Lung (tissue), 12 donors: ENCODE measurements around the gene ZNHIT6. TPM values are rescaled to one million over a fixed set of nuclear protein-coding genes. Genes with fewer than 3 reads are reported as not detected.
A peak's percentile ranks its signal among the peaks of the same experiment; 100 is the strongest.

ENCODE experiments used
- ATAC-seq: fragments of 200-7000 bp; cut with Tn5 transposase; one replicate; pipeline ENCODE4 v1.9.1; 2020; ENCODE audit warnings: moderate number of reproducible peaks; ENCODE audit not compliant: insufficient read depth, low FRiP score
- DNase-seq, 3 donors: peaks; one replicate each; pipeline ENCODE4 v3.0.0-alpha.2; 2013 to 2017
- H3K27ac ChIP-seq, 2 donors: one replicate each; pipeline ENCODE4 v1.5.1; 2013; ENCODE audit warnings: mild to moderate bottlenecking in 2 of 2, moderate library complexity in 2 of 2, control low read depth in 1 of 2, inconsistent platforms in 1 of 2, low read depth in 1 of 2, low read length in 1 of 2
- H3K27me3 ChIP-seq, 3 donors: one replicate each; pipeline ENCODE4 v1.5.1; 2013; ENCODE audit warnings: low read length in 2 of 3; ENCODE audit not compliant: control insufficient read depth in 3 of 3, insufficient read depth in 3 of 3
- H3K36me3 ChIP-seq, 4 donors: one replicate each; pipeline ENCODE4 v1.5.1; 2013; ENCODE audit warnings: low read length in 4 of 4, mild to moderate bottlenecking in 1 of 4, moderate library complexity in 1 of 4; ENCODE audit not compliant: control insufficient read depth in 4 of 4, insufficient read depth in 4 of 4
- H3K4me1 ChIP-seq, 5 donors: one replicate each; pipeline ENCODE4 v1.5.1; 2013; ENCODE audit warnings: low read length in 5 of 5, mild to moderate bottlenecking in 2 of 5, moderate library complexity in 1 of 5; ENCODE audit not compliant: control insufficient read depth in 5 of 5, insufficient read depth in 5 of 5
- H3K4me3 ChIP-seq: one replicate; pipeline ENCODE4 v1.5.1; 2013; ENCODE audit warnings: mild to moderate bottlenecking, control low read depth, moderate library complexity
- H3K9ac ChIP-seq, 2 donors: one replicate each; pipeline ENCODE4 v1.5.1; 2013; ENCODE audit warnings: low read length in 2 of 2, control low read depth in 1 of 2; ENCODE audit not compliant: insufficient read depth in 1 of 2
- H3K9me3 ChIP-seq, 4 donors: one replicate each; pipeline ENCODE4 v1.5.1; 2013; ENCODE audit warnings: low read length in 3 of 4, mild to moderate bottlenecking in 1 of 4, moderate library complexity in 1 of 4; ENCODE audit not compliant: control insufficient read depth in 4 of 4, insufficient read depth in 3 of 4
- WGBS, 2 donors: extraction: QIAGEN DNeasy Blood & Tissue Kit; methylation state at CpG; one replicate each; pipeline ENCODE4 v1.1.7; 2013; 5-methylcytosine and 5-hydroxymethylcytosine counted together
- polyA plus RNA-seq, 2 donors: library from polyadenylated mRNA; stranded (reverse); fragments of 200-250 nt; gene quantifications; one replicate each; pipeline ENCODE4 v1.2.1, GENCODE V29; 2013
- total RNA-seq, 2 donors: library from RNA; depleted of rRNA in 1 of 2; stranded (reverse); fragments of >200 nt in 1 of 2; gene quantifications; one replicate each; pipeline ENCODE4 v1.2.1, GENCODE V29; 2014 to 2021
- TF ChIP-seq, protein P1 (sequence below): IDR thresholded peaks from 2 replicates; pipeline ENCODE4 v1.5.1; 2012; ENCODE audit warnings: mild to moderate bottlenecking; ENCODE audit errors: control extremely low read depth, extremely low read depth
- donor health status: control.
- donor health status: control.
- donor health status: Bipolar disorder and iron deficiency.
- donor health status: healthy.
- donor health status: DM: yes; HTN: yes; CAD: no.

Gene ZNHIT6
- total and polyA plus RNA-seq, 4 donors: 8.7 to 17.7 (median 10.1) TPM

DNA sequence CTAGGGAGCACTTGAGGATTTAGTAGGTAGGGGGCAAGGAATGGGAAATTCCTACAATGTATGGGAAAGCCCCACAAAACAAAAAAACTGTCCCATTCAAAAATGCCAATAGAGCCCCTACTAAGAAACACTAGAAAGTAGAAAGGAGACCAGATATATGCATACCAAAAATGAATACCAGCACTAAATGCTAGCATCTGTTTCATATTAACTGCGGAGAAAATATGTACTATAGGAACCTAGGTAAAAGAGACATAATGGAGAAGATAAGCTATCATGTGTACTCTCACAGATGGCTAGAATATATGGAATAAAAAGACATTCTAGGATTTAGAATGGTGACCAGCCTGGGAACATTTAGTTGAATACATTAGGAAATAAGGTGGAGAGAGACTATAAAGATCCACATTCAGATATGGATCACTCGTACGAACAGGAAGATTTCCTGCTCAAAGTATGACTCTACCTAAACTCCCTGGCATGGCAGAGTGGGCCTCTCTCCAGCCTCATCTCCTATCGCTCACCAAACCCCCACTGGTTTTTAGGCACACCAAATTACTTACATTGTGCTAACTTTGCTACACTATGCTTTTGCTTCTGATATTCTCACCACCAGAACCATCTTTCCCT, 18.3 kb downstream of the ZNHIT6 start:
- H3K27ac ChIP-seq: no peak overlapping the region
- H3K9ac ChIP-seq: no peak overlapping the region
- no peak overlapping the region for H3K4me3 ChIP-seq
- 95 to 97% methylated on average over 4 of the region's 4 CpGs for WGBS, 2 donors
- H3K4me1 ChIP-seq: peaks cover 0 to 3% (median 0%) of the 10 kb centered on the region in 5 donors
- TF ChIP-seq, protein P1, sequence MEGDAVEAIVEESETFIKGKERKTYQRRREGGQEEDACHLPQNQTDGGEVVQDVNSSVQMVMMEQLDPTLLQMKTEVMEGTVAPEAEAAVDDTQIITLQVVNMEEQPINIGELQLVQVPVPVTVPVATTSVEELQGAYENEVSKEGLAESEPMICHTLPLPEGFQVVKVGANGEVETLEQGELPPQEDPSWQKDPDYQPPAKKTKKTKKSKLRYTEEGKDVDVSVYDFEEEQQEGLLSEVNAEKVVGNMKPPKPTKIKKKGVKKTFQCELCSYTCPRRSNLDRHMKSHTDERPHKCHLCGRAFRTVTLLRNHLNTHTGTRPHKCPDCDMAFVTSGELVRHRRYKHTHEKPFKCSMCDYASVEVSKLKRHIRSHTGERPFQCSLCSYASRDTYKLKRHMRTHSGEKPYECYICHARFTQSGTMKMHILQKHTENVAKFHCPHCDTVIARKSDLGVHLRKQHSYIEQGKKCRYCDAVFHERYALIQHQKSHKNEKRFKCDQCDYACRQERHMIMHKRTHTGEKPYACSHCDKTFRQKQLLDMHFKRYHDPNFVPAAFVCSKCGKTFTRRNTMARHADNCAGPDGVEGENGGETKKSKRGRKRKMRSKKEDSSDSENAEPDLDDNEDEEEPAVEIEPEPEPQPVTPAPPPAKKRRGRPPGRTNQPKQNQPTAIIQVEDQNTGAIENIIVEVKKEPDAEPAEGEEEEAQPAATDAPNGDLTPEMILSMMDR: no peak
- no peaks in the 10 kb centered on the region for H3K9me3 ChIP-seq
- ATAC-seq (no peak), DNase-seq (no peak)
- peaks cover 0 to 8% (median 4%) of the 10 kb centered on the region in 4 donors for H3K36me3 ChIP-seq
- H3K27me3 ChIP-seq: no peaks in the 10 kb centered on the region

DNA sequence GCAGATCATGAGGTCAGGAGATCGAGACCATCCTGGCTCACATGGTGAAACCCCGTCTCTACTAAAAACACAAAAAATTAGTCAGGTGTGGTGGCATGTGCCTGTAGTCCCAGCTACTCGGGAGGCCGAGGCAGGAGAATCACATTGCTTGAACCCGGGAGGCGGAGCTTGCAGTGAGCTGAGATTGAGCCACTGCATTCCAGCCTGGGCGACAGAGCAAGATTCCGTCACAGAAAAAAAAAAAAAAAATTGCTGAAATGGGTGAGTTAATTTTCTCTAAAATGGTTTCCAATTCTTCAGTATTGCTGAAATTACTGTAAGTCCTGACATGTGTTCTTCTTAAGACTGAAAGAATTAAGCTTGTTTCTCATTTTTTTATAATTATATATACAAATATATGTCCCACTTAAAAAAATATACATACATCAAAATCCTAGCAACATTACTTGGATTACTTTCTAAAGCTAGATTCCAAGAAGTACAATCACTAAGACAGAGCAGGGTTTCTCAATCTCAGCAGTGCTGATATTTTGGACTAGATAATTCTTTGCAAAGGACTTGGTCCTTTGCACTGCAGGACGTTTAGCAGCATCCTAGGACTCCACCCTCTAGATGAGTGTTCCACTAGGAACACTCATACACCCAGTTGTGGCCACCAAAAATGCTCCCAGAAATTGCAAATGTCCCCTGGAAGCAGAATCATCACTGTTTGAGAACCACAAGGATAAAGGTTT, 24.8 kb downstream of the ZNHIT6 start:
- Histone ChIP-seq H3K4me1 (no peaks in the 10 kb centered on the region), H3K9ac (no peak overlapping the region), H3K27ac (no peak overlapping the region), H3K9me3 (no peaks in the 10 kb centered on the region), H3K36me3 (peaks cover 1 to 4% (median 2%) of the 10 kb centered on the region in 4 donors), H3K27me3 (no peaks in the 10 kb centered on the region), H3K4me3 (no peak overlapping the region)
- TF ChIP-seq, protein P1: no peak
- DNase-seq (no peak), ATAC-seq (no peak)
- 95 to 97% methylated on average over 9 of the region's 9 CpGs for WGBS, 2 donors

- peak; percentile 35 to 70 (median 66) for DNase-seq
- Histone ChIP-seq H3K4me1 (no peaks in the 10 kb centered on the region), H3K36me3 (peaks cover 0 to 18% (median 7%) of the 10 kb centered on the region in 4 donors), H3K4me3 (no peak overlapping the region), H3K27ac (no peak overlapping the region), H3K9me3 (no peaks in the 10 kb centered on the region), H3K9ac (no peak overlapping the region), H3K27me3 (no peaks in the 10 kb centered on the region)
- no peak for ATAC-seq
- WGBS, 2 donors: 58 to 86% methylated on average over 2 of the region's 2 CpGs
- TF ChIP-seq, protein P1: no peak
Observed at GRCh38 chr1:85681087-85681486, 27.1 kb downstream of the ZNHIT6 start.
